Stimulated activated CD8-positive, alpha-beta memory T cell treated with anti-CD3 and anti-CD28 coated beads, Interleukin-4, amount 100 ng/mL, for 1 hour (primary cell): ENCODE data around the gene MPHOSPH6.
"Not testable (repeated sequence)": the region's sequence is repeated elsewhere in the genome, so short reads cannot be mapped to it uniquely, and the experiment has no call there.

ENCODE experiments used
- DNase-seq, 2 donors: peaks; one replicate each; pipeline ENCODE4 v3.0.0-alpha.2; 2020; ENCODE audit warnings: low read depth in 2 of 2, low spot score in 1 of 2

Gene MPHOSPH6

GRCh38 chr16:82176204-82176603 is 6.2 kb upstream of the MPHOSPH6 start:
- no peak for DNase-seq

GRCh38 chr16:82175627-82176026 is 5.6 kb upstream of the MPHOSPH6 start:
- DNase-seq: no peak

GRCh38 chr16:82167670-82168069 is 2.4 kb downstream of the MPHOSPH6 start:
- DNase-seq: no peak

GRCh38 chr16:82160226-82160625 is 9.8 kb downstream of the MPHOSPH6 start:
- no peak for DNase-seq

- DNase-seq: no peak
Observed at GRCh38 chr16:82157836-82158235, 12.2 kb downstream of the MPHOSPH6 start.

GRCh38 chr16:82157534-82157812 is 12.6 kb downstream of the MPHOSPH6 start:
- DNase-seq: no peak

- no peak for DNase-seq
Observed at GRCh38 chr16:82156761-82157533, 13.1 kb downstream of the MPHOSPH6 start.

- DNase-seq: no peak
Observed at GRCh38 chr16:82152641-82153112, 17.3 kb downstream of the MPHOSPH6 start.

- DNase-seq: no peak
Observed at GRCh38 chr16:82152196-82152595, 17.8 kb downstream of the MPHOSPH6 start.

GRCh38 chr16:82150549-82150948 is 19.5 kb downstream of the MPHOSPH6 start:
- no peak for DNase-seq

- no peak for DNase-seq
Observed at GRCh38 chr16:82149536-82149935, 20.5 kb downstream of the MPHOSPH6 start.

- DNase-seq: no peak
Observed at GRCh38 chr16:82147546-82147945, 22.5 kb downstream of the MPHOSPH6 start.

- no peak for DNase-seq
Observed at GRCh38 chr16:82146957-82147356, 23.1 kb downstream of the MPHOSPH6 start.

- no peak for DNase-seq
Observed at GRCh38 chr16:82146556-82146955, 23.5 kb downstream of the MPHOSPH6 start.

GRCh38 chr16:82139286-82139571 is 30.8 kb downstream of the MPHOSPH6 start:
- not testable (repeated sequence) for DNase-seq

- DNase-seq: no peak
Observed at GRCh38 chr16:82138478-82139285, 31.3 kb downstream of the MPHOSPH6 start.

- no peak for DNase-seq
Observed at GRCh38 chr16:82137822-82138167, 32.2 kb downstream of the MPHOSPH6 start.

- no peak for DNase-seq
Observed at GRCh38 chr16:82136956-82137821, 32.8 kb downstream of the MPHOSPH6 start.

- DNase-seq: no peak
Observed at GRCh38 chr16:82135844-82136243, 34.2 kb downstream of the MPHOSPH6 start.

- no peak for DNase-seq
Observed at GRCh38 chr16:82134846-82135245, 35.2 kb downstream of the MPHOSPH6 start.

GRCh38 chr16:82133798-82134197 is 36.2 kb downstream of the MPHOSPH6 start:
- no peak for DNase-seq

GRCh38 chr16:82129881-82130280 is 40.1 kb downstream of the MPHOSPH6 start:
- no peak for DNase-seq
